IMR-90 (cell line): ENCODE data around the gene C2orf92. TPM values are rescaled to one million over a fixed set of nuclear protein-coding genes. Genes with fewer than 3 reads are reported as not detected.

ENCODE experiments used
- ATAC-seq: fragments of 200-7000 bp; cut with Tn5 transposase; 2 replicates; pipeline ENCODE4 v1.9.1; 2020; ENCODE audit warnings: low read depth, mild to moderate bottlenecking, moderate library complexity
- BruUV-seq: library from RNA; stranded (reverse); fragments of 400-500 nt; replicated peaks from 2 replicates; lab custom pipeline; 2021; lab: Mats Ljungman, UMichigan
- CTCF ChIA-PET: fragments of 300-600 bp; formaldehyde crosslinking; extraction: SDS; loops from one replicate; lab custom pipeline; 2021; ENCODE audit warnings: antibody characterized with exemption; lab: Yijun Ruan, JAX
- POLR2A ChIA-PET: fragments of 300-600 bp; sonication (Branson Sonifier 250); formaldehyde crosslinking; loops from one replicate; lab custom pipeline; 2022; ENCODE audit warnings: antibody characterized with exemption; ENCODE audit not compliant: unreplicated experiment; lab: Charles Lee
- DNase-seq: peaks from one replicate; pipeline ENCODE4 v3.0.0; 2013
- H2AFZ ChIP-seq: replicated peaks from 2 replicates; pipeline ENCODE3; 2013; ENCODE audit warnings: low read length, mild to moderate bottlenecking; ENCODE audit not compliant: poor library complexity
- H2AK5ac ChIP-seq: 2 replicates; pipeline ENCODE4 v1.6.1; 2013; ENCODE audit warnings: low read depth, low read length, inconsistent platforms
- H2AK9ac ChIP-seq: replicated peaks from 2 replicates; pipeline ENCODE3; 2013; ENCODE audit warnings: mild to moderate bottlenecking, low read depth, low read length, moderate library complexity; ENCODE audit not compliant: poor library complexity
- H2BK120ac ChIP-seq: 2 replicates; pipeline ENCODE4 v1.6.1; 2013; ENCODE audit warnings: low read depth, low read length, inconsistent platforms
- H2BK15ac ChIP-seq: 3 replicates; pipeline ENCODE4 v1.6.1; 2013; ENCODE audit warnings: low read depth, low read length, inconsistent platforms
- H2BK20ac ChIP-seq: 2 replicates; pipeline ENCODE4 v1.6.1; 2013; ENCODE audit warnings: low read depth, mild to moderate bottlenecking, inconsistent platforms, low read length, moderate library complexity
- H2BK5ac ChIP-seq: 2 replicates; pipeline ENCODE4 v1.6.1; 2013; ENCODE audit warnings: mild to moderate bottlenecking, low read depth, low read length, inconsistent platforms; ENCODE audit not compliant: poor library complexity, severe bottlenecking
- H3K14ac ChIP-seq: replicated peaks from 2 replicates; pipeline ENCODE4 v1.6.1; 2013; ENCODE audit warnings: low read depth, low read length, inconsistent platforms
- H3K18ac ChIP-seq: 2 replicates; pipeline ENCODE4 v1.6.1; 2013; ENCODE audit warnings: low read depth, low read length, control low read depth
- H3K23ac ChIP-seq: 2 replicates; pipeline ENCODE4 v1.6.1; 2013; ENCODE audit warnings: low read depth, low read length, inconsistent platforms
- H3K27ac ChIP-seq: 2 replicates; pipeline ENCODE4 v1.5.1; 2013; ENCODE audit warnings: mild to moderate bottlenecking, control low read depth, low read length; ENCODE audit not compliant: insufficient read depth
- H3K27me3 ChIP-seq: 2 replicates; pipeline ENCODE4 v1.6.1; 2013; ENCODE audit warnings: low read length; ENCODE audit not compliant: control insufficient read depth, insufficient read depth
- H3K36me3 ChIP-seq: 2 replicates; pipeline ENCODE4 v1.6.1; 2013; ENCODE audit warnings: low read length, mixed read lengths; ENCODE audit not compliant: control insufficient read depth, insufficient read depth
- H3K4ac ChIP-seq: 2 replicates; pipeline ENCODE4 v1.6.1; 2013; ENCODE audit warnings: low read depth, low read length, inconsistent platforms
- H3K4me1 ChIP-seq: 2 replicates; pipeline ENCODE4 v1.6.1; 2013; ENCODE audit warnings: low read length, mixed read lengths; ENCODE audit not compliant: control insufficient read depth, insufficient read depth
- H3K4me2 ChIP-seq: 2 replicates; pipeline ENCODE4 v1.6.1; 2013; ENCODE audit warnings: low read depth, mild to moderate bottlenecking, control low read depth, low read length, moderate library complexity
- H3K4me3 ChIP-seq: 2 replicates; pipeline ENCODE4 v1.5.1; 2013; ENCODE audit warnings: low read depth, mild to moderate bottlenecking, control low read depth, low read length, moderate library complexity; ENCODE audit not compliant: insufficient read depth
- H3K56ac ChIP-seq: 2 replicates; pipeline ENCODE4 v1.6.1; 2013; ENCODE audit warnings: low read length, inconsistent platforms; ENCODE audit not compliant: insufficient read depth; ENCODE audit errors: extremely low read depth
- H3K79me1 ChIP-seq, 2 experiments: 2 replicates each; pipeline ENCODE4 v1.6.1; 2013; ENCODE audit warnings: low read length in 2 of 2, inconsistent platforms in 1 of 2, low read depth in 1 of 2
- H3K9ac ChIP-seq: 2 replicates; pipeline ENCODE4 v1.6.1; 2013; ENCODE audit warnings: low read depth, low read length, control low read depth
- H3K9me1 ChIP-seq: 2 replicates; pipeline ENCODE4 v1.6.1; 2013; ENCODE audit warnings: low read length, inconsistent platforms; ENCODE audit not compliant: insufficient read depth
- H3K9me3 ChIP-seq: 2 replicates; pipeline ENCODE4 v1.6.1; 2013; ENCODE audit warnings: low read length; ENCODE audit not compliant: control insufficient read depth, insufficient read depth
- H4K20me1 ChIP-seq: 2 replicates; pipeline ENCODE4 v1.6.1; 2013; ENCODE audit warnings: low read length, inconsistent platforms; ENCODE audit not compliant: insufficient read depth
- H4K5ac ChIP-seq: 2 replicates; pipeline ENCODE4 v1.6.1; 2013; ENCODE audit warnings: mild to moderate bottlenecking, low read depth, low read length, control low read depth
- H4K8ac ChIP-seq, 2 experiments: 2 replicates each; pipeline ENCODE4 v1.6.1; 2013; ENCODE audit warnings: low read depth in 2 of 2, low read length in 2 of 2, control low read depth in 1 of 2, inconsistent platforms in 1 of 2
- H4K91ac ChIP-seq: 2 replicates; pipeline ENCODE4 v1.6.1; 2013; ENCODE audit warnings: low read depth, low read length, inconsistent platforms; ENCODE audit not compliant: insufficient read depth
- BHLHE40 ChIP-seq: fragments of 150-350 bp; IDR thresholded peaks from 2 replicates; pipeline ENCODE4 v1.6.1; 2016; ENCODE audit warnings: mild to moderate bottlenecking, low read depth, low read length
- CEBPB ChIP-seq: IDR thresholded peaks from 2 replicates; pipeline ENCODE4 v1.6.1; 2012; ENCODE audit warnings: low read depth, low read length, improper control_type of control experiment
- CHD1 ChIP-seq: IDR thresholded peaks from 2 replicates; pipeline ENCODE4 v1.6.1; 2012; ENCODE audit warnings: low read depth, low read length, improper control_type of control experiment
- CTCF ChIP-seq: conservative IDR thresholded peaks from 2 replicates; pipeline ENCODE4 v1.5.1; 2012; ENCODE audit warnings: mild to moderate bottlenecking, low read depth, low read length, improper control_type of control experiment
- ELK1 ChIP-seq: fragments of 150-350 bp; IDR thresholded peaks from 2 replicates; pipeline ENCODE4 v1.6.1; 2016; ENCODE audit warnings: low read depth, mild to moderate bottlenecking, low read length, moderate library complexity, borderline replicate concordance
- FOS ChIP-seq: fragments of 150-350 bp; IDR thresholded peaks from 2 replicates; pipeline ENCODE4 v1.6.1; 2016; ENCODE audit warnings: low read depth, low read length
- MAFK ChIP-seq: IDR thresholded peaks from 2 replicates; pipeline ENCODE4 v1.6.1; 2012; ENCODE audit warnings: low read depth, low read length, improper control_type of control experiment
- MXI1 ChIP-seq: IDR thresholded peaks from 2 replicates; pipeline ENCODE4 v1.6.1; 2012; ENCODE audit warnings: low read depth, mild to moderate bottlenecking, low read length, moderate library complexity, borderline replicate concordance
- NFE2L2 ChIP-seq: fragments of 150-350 bp; IDR thresholded peaks from 2 replicates; pipeline ENCODE4 v1.6.1; 2016; ENCODE audit warnings: low read depth, mild to moderate bottlenecking, low read length
- POLR2A ChIP-seq: IDR thresholded peaks from 2 replicates; pipeline ENCODE4 v1.6.1; 2012; ENCODE audit warnings: mild to moderate bottlenecking, low read depth, low read length
- RAD21 ChIP-seq: IDR thresholded peaks from 2 replicates; pipeline ENCODE4 v1.6.1; 2012; ENCODE audit warnings: low read length, improper control_type of control experiment
- RCOR1 ChIP-seq: IDR thresholded peaks from 2 replicates; pipeline ENCODE4 v1.6.1; 2012; ENCODE audit warnings: mild to moderate bottlenecking, low read length, improper control_type of control experiment; ENCODE audit not compliant: insufficient replicate concordance
- RFX5 ChIP-seq: IDR thresholded peaks from 2 replicates; pipeline ENCODE4 v1.8.0; 2012; ENCODE audit warnings: low read depth, mild to moderate bottlenecking, low read length, moderate library complexity
- SMC3 ChIP-seq: fragments of 150-350 bp; IDR thresholded peaks from 2 replicates; pipeline ENCODE4 v1.6.1; 2016; ENCODE audit warnings: low read depth, mild to moderate bottlenecking, antibody characterized with exemption, low read length, moderate library complexity
- USF2 ChIP-seq: fragments of 150-350 bp; IDR thresholded peaks from 2 replicates; pipeline ENCODE4 v1.6.1; 2017; ENCODE audit warnings: mild to moderate bottlenecking, antibody characterized with exemption, low read length, low read depth
- WGBS, 2 experiments: methylation state at CpG; one replicate each; pipeline versions ENCODE4 v1.1.5 to v1.1.7; 2013; ENCODE audit warnings: missing lambda C conversion rate in 2 of 2; ENCODE audit not compliant: insufficient read length in 1 of 2; ENCODE audit errors: extremely low coverage in 2 of 2; 5-methylcytosine and 5-hydroxymethylcytosine counted together
- dilution Hi-C: fragments of 300-500 bp; cut with HindIII; formaldehyde crosslinking; loops from one replicate; pipeline ENCODE4 v1.14.3; 2018; ENCODE audit warnings: low sequenced_read_pairs; ENCODE audit not compliant: unreplicated experiment
- in situ Hi-C: fragments of 300-500 bp; cut with MboI; formaldehyde crosslinking; loops from 3 replicates; pipeline ENCODE4 v1.14.3; 2019; ENCODE audit warnings: low sequenced_read_pairs, inconsistent platforms, mixed read lengths
- intact Hi-C: fragments of 100-400 bp; cut with micrococcal nuclease; formaldehyde crosslinking; loops from 2 replicates; pipeline ENCODE4 v1.10.0; 2022
- polyA plus RNA-seq, 3 experiments: library from polyadenylated mRNA; depleted of rRNA; stranded (reverse); fragments of >200 nt; gene quantifications; 2 replicates each; pipeline ENCODE4 v1.2.3, GENCODE V29; 2012; ENCODE audit warnings: low replicate concordance in 1 of 3
- total RNA-seq: library from RNA; depleted of rRNA; stranded (reverse); fragments of >200 nt; gene quantifications from 2 replicates; pipeline ENCODE4 v1.2.3, GENCODE V29; 2012

C2orf92 gene
- total and polyA plus RNA-seq, 2 of the 4 experiments (the other 2 are of a cell fraction) = 0.90 to 2.5 TPM

GRCh38 chr2:97718051-97718882 lies 48.8 kb downstream of the C2orf92 start:
- no peak overlapping the region for H3K4ac ChIP-seq
- H3K4me3 ChIP-seq = no peak overlapping the region
- no peak for DNase-seq
- ATAC-seq = no peak
- H3K9me3 ChIP-seq = no peaks in the 10 kb centered on the region
- dilution Hi-C loops (no loop called here), intact Hi-C loops (no loop called here), in situ Hi-C loops (no loop called here)
- H3K4me1 ChIP-seq = no peaks in the 10 kb centered on the region
- H2BK20ac ChIP-seq = no peak overlapping the region
- H3K36me3 ChIP-seq = no peaks in the 10 kb centered on the region
- no peak overlapping the region for H3K14ac ChIP-seq
- H2BK5ac ChIP-seq = no peak overlapping the region
- no peak overlapping the region for H3K27ac ChIP-seq
- no peak overlapping the region for H3K56ac ChIP-seq
- no peaks in the 10 kb centered on the region for H4K20me1 ChIP-seq
- ChIA-PET CTCF (interaction anchor here (0.6 kb wide), 1 partner anchor 55 kb away, joined by 3 read pairs; no protein-coding TSS in a partner anchor), POLR2A (no interaction called here)
- peak overlapping the region; percentile 32 for H2AFZ ChIP-seq
- H4K8ac ChIP-seq = no peak overlapping the region
- H3K79me1 ChIP-seq = no peaks in the 10 kb centered on the region
- H3K4me2 ChIP-seq = no peak overlapping the region
- H3K9me1 ChIP-seq = no peaks in the 10 kb centered on the region
- H2AK5ac ChIP-seq = no peak overlapping the region
- no peak overlapping the region for H3K23ac ChIP-seq
- H3K27me3 ChIP-seq = peaks cover 19% of the 10 kb centered on the region
- no peak overlapping the region for H4K5ac ChIP-seq
- no peak overlapping the region for H4K91ac ChIP-seq
- no peak overlapping the region for H2BK15ac ChIP-seq
- no peak overlapping the region for H3K18ac ChIP-seq
- 68% methylated on average over 6 of the region's 21 CpGs; no CpG with 5 or more reads in 1 of the 2 experiments for WGBS, 2 experiments
- no peak overlapping the region for H2BK120ac ChIP-seq
- no TSS peak for BruUV-seq
- H3K9ac ChIP-seq = no peak overlapping the region
- H2AK9ac ChIP-seq = no peak overlapping the region
- TF ChIP-seq MXI1 = no peak
- TF ChIP-seq CHD1 = no peak
- no peak for TF ChIP-seq POLR2A
- no peak for TF ChIP-seq ELK1
- TF ChIP-seq BHLHE40 = no peak
- TF ChIP-seq RCOR1 = no peak
- TF ChIP-seq RFX5 = no peak
- TF ChIP-seq NFE2L2 = no peak
- no peak for TF ChIP-seq FOS
- TF ChIP-seq CEBPB = no peak
- TF ChIP-seq SMC3 = no peak
- no peak for TF ChIP-seq RAD21
- no peak for TF ChIP-seq CTCF
- no peak for TF ChIP-seq MAFK
- TF ChIP-seq USF2 = no peak
